Hindlimb muscle (tissue), 1 donor: ENCODE data around the gene TMA16. TPM values are rescaled to one million over a fixed set of nuclear protein-coding genes. Genes with fewer than 3 reads are reported as not detected.

Source experiments
- DNase-seq: peaks from one replicate; pipeline ENCODE4 v3.0.0-alpha.2; 2013
- polyA plus RNA-seq: library from polyadenylated mRNA; unstranded; fragments of 120-200 nt; gene quantifications from one replicate; pipeline ENCODE4 v1.2.1, GENCODE V29; 2013; ENCODE audit not compliant: insufficient read length

TMA16 gene
- polyA plus RNA-seq, 1 donor, result 21.9 TPM

DNA sequence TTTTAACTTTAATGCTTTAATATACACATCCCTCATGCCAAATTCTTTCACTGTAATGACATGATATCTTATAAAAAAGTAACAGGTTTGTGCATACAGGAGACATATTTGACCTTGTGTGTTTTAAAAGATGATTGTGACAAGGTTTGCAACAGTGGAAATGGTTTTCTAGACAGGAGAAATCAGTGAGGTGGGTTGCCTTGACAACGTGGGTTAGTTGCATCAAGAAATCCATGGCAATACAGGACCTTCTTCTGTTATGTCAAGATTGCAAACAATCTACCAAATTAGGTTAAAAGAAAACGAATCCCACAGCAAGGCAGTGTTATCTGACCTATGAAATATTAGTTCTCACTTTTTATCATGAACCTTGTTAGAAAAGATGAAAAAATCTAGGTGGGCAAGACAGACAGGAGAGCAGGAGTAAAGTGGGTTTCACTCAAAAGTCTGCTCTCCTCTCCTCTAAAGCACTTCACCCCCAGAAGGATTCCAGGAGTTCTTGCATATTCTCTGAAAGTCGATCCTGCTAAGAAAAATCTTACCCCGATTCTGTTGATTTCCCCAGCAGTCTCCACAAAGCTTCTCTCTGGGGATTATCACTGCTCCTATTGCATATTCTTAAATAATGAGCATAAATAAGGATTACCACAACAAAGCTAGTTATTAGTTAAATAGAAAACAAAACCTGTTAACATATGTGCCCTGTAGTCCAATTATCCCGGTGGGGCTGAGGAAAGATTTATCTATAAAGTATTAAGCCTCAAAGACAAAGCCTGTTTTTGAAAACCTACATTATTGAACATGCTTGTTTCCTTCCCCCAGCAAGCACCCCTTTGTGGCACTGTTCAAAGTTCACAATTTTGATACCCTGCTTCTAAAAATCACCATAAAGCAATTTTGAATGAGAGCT lies 71.0 kb downstream of the TMA16 start:
- DNase-seq, result no peak

DNA sequence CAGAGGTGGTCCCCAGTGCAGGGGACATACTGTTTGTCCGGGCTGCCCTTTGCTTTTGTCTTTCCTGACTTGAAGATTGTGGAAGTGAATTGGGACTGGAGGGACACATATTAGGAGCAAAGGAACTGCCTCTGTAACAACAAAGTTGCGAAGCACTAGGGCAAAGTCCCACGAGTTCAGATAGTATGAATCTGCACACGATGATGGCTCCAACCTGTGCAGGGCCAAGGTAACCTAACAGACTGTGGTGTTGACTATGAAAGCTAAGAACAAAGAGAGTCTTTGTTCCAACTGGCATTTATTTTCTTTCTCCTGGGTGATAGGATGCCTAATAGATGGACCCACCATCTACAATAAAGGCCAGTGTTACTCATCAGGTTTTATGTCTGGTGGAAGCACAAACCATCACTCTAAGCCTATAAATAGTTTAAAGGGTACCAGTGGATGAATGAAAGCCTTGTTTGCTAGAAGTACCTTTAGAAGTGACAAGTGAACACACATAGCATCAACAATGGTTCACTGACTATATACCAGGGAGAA lies 71.8 kb downstream of the TMA16 start:
- DNase-seq, result no peak

DNA sequence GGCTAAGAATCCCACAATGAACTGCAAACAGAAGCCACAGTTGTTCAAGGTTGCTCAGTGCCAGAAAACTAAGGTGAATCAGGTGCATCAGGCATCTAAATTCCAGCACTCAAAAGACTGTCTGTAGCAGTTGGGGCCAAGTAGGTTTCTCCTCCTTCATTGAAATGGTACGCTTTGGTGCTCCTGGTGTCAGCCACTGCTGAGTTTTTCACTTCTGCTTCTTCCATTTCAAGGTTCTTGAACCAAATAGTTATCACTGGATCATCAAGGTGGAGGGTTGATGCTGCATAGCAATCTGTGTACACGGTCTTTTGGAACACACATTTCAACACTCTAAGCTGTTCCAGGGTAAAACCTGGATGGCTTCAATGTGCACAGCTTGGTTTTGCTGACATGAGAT lies 74.4 kb downstream of the TMA16 start:
- no peak for DNase-seq

Other genes starting within 250 kb of the TMA16 start
- gene NPY1R, start 162.1 kb upstream of the TMA16 start, polyA plus RNA-seq, result 2.0 TPM
- gene NPY5R, start 150.8 kb upstream of the TMA16 start, polyA plus RNA-seq, result not detected
- gene TKTL2, start 20.9 kb upstream of the TMA16 start, polyA plus RNA-seq, result not detected